OCI-LY1 (cell line): ENCODE measurements around the gene GPC2.

Experiments used
- H2AFZ ChIP-seq: fragments of 200-600 bp; sonication (generic), shearing (Covaris generic); 2 replicates; pipeline ENCODE4 v1.6.0; 2014; ENCODE audit warnings: antibody characterized with exemption, mild to moderate bottlenecking, low read length
- H3F3A ChIP-seq: fragments of 200-600 bp; sonication (generic), shearing (Covaris generic); 2 replicates; pipeline ENCODE4 v1.6.0; 2014; ENCODE audit warnings: mild to moderate bottlenecking, antibody characterized with exemption, low read length, moderate library complexity; ENCODE audit not compliant: insufficient read depth
- H3K27ac ChIP-seq: fragments of 200-600 bp; sonication (generic); 2 replicates; pipeline ENCODE4 v1.5.1; 2014; ENCODE audit warnings: low read length, mixed run types, mild to moderate bottlenecking, low read depth; ENCODE audit not compliant: poor library complexity, severe bottlenecking
- H3K27me3 ChIP-seq: fragments of 200-600 bp; sonication (generic); 2 replicates; pipeline ENCODE4 v1.6.0; 2014; ENCODE audit warnings: antibody characterized with exemption, mild to moderate bottlenecking, low read length, moderate library complexity; ENCODE audit not compliant: insufficient read depth
- H3K36me3 ChIP-seq: fragments of 200-600 bp; sonication (generic); 2 replicates; pipeline ENCODE4 v1.6.1; 2014; ENCODE audit warnings: mild to moderate bottlenecking, antibody characterized with exemption, low read length, moderate library complexity, mixed read lengths; ENCODE audit not compliant: insufficient read depth
- H3K4me1 ChIP-seq: fragments of 200-600 bp; sonication (generic); 2 replicates; pipeline ENCODE4 v1.5.1; 2014; ENCODE audit warnings: mild to moderate bottlenecking, low read length, moderate library complexity; ENCODE audit not compliant: insufficient read depth, severe bottlenecking
- H3K4me2 ChIP-seq: fragments of 200-600 bp; sonication (generic), shearing (Covaris generic); 2 replicates; pipeline ENCODE4 v1.6.1; 2014; ENCODE audit warnings: low read length
- H3K4me3 ChIP-seq: fragments of 200-600 bp; sonication (generic); 2 replicates; pipeline ENCODE4 v1.5.1; 2014; ENCODE audit warnings: low read length, low read depth, mild to moderate bottlenecking, mixed read lengths; ENCODE audit not compliant: poor library complexity, severe bottlenecking
- H3K79me2 ChIP-seq: fragments of 200-600 bp; shearing (Covaris generic); 2 replicates; pipeline ENCODE4 v1.6.1; 2016; ENCODE audit warnings: mixed run types, low read length, mixed read lengths; ENCODE audit not compliant: insufficient read depth
- H3K9ac ChIP-seq: fragments of 200-600 bp; sonication (generic), shearing (Covaris generic); 2 replicates; pipeline ENCODE4 v1.6.1; 2014; ENCODE audit warnings: mild to moderate bottlenecking, low read length, mixed read lengths
- H3K9me2 ChIP-seq: fragments of 200-600 bp; sonication (generic), shearing (Covaris generic); 2 replicates; pipeline ENCODE4 v1.6.1; 2014; ENCODE audit warnings: low read depth, mild to moderate bottlenecking, low read length, mixed read lengths
- H3K9me3 ChIP-seq: fragments of 200-600 bp; shearing (Covaris generic); 2 replicates; pipeline ENCODE4 v1.6.1; 2014; ENCODE audit warnings: low read length, mixed read lengths
- H4K20me1 ChIP-seq: fragments of 200-600 bp; sonication (generic), shearing (Covaris generic); 2 replicates; pipeline ENCODE4 v1.6.0; 2016; ENCODE audit warnings: mild to moderate bottlenecking, low read length; ENCODE audit not compliant: insufficient read depth
- CTCF ChIP-seq: fragments of 200-600 bp; sonication (generic), shearing (Covaris generic); IDR thresholded peaks from 2 replicates; pipeline ENCODE4 v1.5.1; 2017; ENCODE audit warnings: mild to moderate bottlenecking, antibody characterized with exemption, low read length, moderate library complexity, mixed read lengths
- EZH2 ChIP-seq: fragments of 200-600 bp; sonication (generic), shearing (Covaris generic); IDR thresholded peaks from 2 replicates; pipeline ENCODE4 v1.8.0; 2017; ENCODE audit warnings: borderline replicate concordance, mixed run types, mild to moderate bottlenecking, antibody characterized with exemption, low read length, moderate library complexity, mixed read lengths

Gene GPC2

GRCh38 chr7:100210805-100211204, 33.6 kb upstream of the GPC2 start:
- no peaks in the 10 kb centered on the region for H3K79me2 ChIP-seq
- H3K9ac ChIP-seq = no peak overlapping the region
- H3K36me3 ChIP-seq = no peaks in the 10 kb centered on the region; the same call in 1 of the 2 replicates
- no peaks in the 10 kb centered on the region for H3K27me3 ChIP-seq
- TF ChIP-seq CTCF = no peak
- TF ChIP-seq EZH2 = no peak
- H4K20me1 ChIP-seq = no peaks in the 10 kb centered on the region
- H2AFZ ChIP-seq = no peak overlapping the region
- no peak overlapping the region for H3K4me3 ChIP-seq
- H3K4me1 ChIP-seq = peaks cover 30% of the 10 kb centered on the region
- H3K9me2 ChIP-seq = no peaks in the 10 kb centered on the region
- no peak overlapping the region for H3K4me2 ChIP-seq
- no peaks in the 10 kb centered on the region for H3K9me3 ChIP-seq
- no peak overlapping the region for H3K27ac ChIP-seq
- H3F3A ChIP-seq = no peaks in the 10 kb centered on the region

- no peak overlapping the region for H2AFZ ChIP-seq
- no peaks in the 10 kb centered on the region for H4K20me1 ChIP-seq
- H3K4me3 ChIP-seq = no peak overlapping the region
- TF ChIP-seq CTCF (no peak), EZH2 (no peak)
- no peaks in the 10 kb centered on the region for H3F3A ChIP-seq
- no peak overlapping the region for H3K9ac ChIP-seq
- no peak overlapping the region for H3K27ac ChIP-seq
- no peak overlapping the region for H3K4me2 ChIP-seq
- H3K36me3 ChIP-seq = no peaks in the 10 kb centered on the region; the same call in 1 of the 2 replicates
- no peaks in the 10 kb centered on the region for H3K9me2 ChIP-seq
- no peaks in the 10 kb centered on the region for H3K9me3 ChIP-seq
- no peaks in the 10 kb centered on the region for H3K79me2 ChIP-seq
- peaks cover 17% of the 10 kb centered on the region for H3K4me1 ChIP-seq
- H3K27me3 ChIP-seq = no peaks in the 10 kb centered on the region
These were observed 32.3 kb upstream of the GPC2 start for GRCh38 chr7:100209493-100209892.

- H3K9me3 ChIP-seq = no peaks in the 10 kb centered on the region
- H3K4me3 ChIP-seq = no peak overlapping the region
- H3F3A ChIP-seq = no peaks in the 10 kb centered on the region
- H3K9me2 ChIP-seq = no peaks in the 10 kb centered on the region
- H3K4me2 ChIP-seq = no peak overlapping the region
- H3K9ac ChIP-seq = no peak overlapping the region
- H2AFZ ChIP-seq = no peak overlapping the region
- H3K79me2 ChIP-seq = no peaks in the 10 kb centered on the region
- TF ChIP-seq EZH2 = no peak
- TF ChIP-seq CTCF = no peak
- H3K4me1 ChIP-seq = peaks cover 12% of the 10 kb centered on the region
- no peaks in the 10 kb centered on the region; the same call in 1 of the 2 replicates for H3K36me3 ChIP-seq
- no peaks in the 10 kb centered on the region; the same call in 1 of the 2 replicates for H3K27me3 ChIP-seq
- H4K20me1 ChIP-seq = no peaks in the 10 kb centered on the region
- no peak overlapping the region for H3K27ac ChIP-seq
These were observed 31.8 kb upstream of the GPC2 start for GRCh38 chr7:100208911-100209408.
